Measurements from ENCODE around the gene CLIC3.
"Not testable (repeated sequence)": the region's sequence is repeated elsewhere in the genome, so short reads cannot be mapped to it uniquely, and the experiment has no call there.

Gene CLIC3

DNA sequence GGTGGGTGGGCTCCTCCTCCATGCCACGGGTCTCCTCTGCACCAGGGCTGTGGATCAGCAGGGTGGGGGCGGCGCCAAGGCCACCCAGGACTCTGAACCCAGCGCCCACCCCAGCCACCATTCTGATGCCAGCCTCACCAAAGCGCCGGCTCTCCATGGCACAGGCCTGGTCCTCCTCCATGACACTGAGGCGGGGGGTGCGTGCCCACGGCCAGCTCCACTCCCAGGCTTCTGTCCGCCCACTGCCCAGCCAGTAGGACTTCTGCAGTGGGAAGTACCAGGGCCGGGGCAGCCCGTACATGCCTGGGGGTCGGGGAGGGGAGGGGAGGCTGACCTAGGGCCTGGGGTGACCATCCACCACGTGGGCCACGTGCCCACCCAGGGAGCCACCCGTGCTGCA is 20.1 kb upstream of the CLIC3 start:
- DNase-seq, result no peak

DNA sequence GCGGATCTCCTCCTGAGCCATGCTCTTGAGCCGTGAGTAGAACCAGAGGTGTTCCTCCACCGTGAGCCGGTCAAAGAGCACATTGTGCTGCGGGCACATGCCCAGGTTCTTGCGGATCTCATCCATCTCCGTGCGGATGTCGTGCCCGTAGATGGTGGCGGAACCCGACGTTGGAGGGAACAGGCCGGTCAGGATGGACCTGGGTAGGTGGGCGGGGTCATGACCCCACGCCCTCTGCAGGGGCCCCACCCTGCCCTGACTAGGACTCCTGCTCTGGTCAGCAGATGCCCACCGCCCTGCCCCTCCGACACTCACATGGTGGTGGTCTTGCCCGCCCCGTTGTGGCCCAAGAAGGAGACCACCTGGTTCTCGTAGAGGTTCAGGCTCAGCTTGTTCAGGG is 19.6 kb upstream of the CLIC3 start:
- DNase-seq, result no peak

DNA sequence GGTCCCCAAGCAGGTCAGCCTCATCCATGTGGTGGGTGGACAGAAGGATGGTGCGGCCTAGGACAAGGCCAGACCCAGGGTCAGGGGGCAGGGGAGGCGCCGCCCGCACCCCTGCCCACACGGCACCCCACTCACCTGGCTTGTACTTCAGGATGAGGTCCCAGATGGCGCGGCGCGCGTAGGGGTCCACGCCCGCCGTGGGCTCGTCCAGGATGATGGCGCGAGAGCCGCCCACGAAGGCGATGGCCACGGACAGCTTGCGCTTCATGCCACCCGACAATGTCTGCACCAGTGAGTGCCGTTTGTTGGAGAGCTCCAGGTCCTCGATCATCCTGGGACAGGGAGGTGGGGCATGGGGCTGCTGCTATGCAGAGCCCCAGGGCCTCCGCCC is 19.2 kb upstream of the CLIC3 start:
- DNase-seq, result no peak

DNA sequence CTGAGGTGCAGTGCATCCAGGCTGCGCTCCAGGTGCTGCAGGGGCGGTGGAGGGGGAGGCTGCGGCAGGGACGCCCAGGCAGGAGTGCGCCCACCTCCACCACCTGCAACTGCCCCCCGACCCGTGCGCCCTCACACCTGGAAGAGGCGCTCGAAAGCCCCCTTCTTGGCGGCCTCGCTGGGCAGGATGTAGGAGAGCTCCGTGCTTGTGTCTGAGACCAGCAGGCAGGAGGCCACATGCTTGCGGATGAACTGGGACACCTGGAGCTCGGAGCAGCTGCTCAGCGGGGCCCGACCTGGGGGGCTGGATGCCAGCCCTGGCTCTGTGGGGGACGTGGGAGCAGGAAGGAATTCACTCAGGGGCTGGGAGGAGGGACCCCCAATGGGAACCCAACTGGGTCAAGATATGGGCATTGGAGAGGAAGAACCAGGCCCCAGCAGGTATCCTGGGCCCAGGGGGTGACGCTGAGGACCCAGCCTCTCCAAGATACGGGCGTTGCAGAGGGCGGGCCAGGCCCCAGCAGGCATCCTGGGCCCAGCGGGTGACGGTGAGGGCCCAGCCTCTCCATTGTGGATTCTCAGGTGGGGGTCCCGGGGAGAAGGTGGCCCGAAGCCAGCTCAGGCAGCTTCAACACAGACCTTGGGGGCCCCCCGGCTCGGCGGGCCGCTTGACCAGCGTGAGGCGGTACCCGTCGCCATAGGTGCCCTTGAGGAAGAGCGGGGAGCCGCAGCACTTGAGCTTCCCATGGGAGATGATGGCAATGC is 18.6 kb upstream of the CLIC3 start:
- no peak for DNase-seq

DNA sequence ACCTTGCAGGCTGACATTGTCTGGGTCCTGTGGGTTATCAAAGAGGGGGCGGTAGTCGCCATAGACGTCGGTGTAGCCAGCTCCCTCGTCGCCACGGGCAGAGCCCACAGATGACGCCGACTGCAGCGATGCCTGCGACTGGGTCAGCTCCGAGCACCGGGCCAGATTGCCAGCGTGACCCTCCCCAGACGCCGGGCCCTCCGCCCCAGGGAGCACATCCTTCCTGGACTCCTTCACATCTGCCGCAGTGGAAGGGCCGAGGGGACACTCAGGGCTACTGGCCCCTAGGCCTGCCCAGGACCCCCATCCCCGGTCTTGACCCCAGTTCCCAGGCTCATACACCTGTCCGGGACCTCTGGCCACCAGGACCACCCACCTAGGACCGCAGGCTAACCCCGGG is 17.8 kb upstream of the CLIC3 start:
- DNase-seq, result no peak

GRCh38 chr9:137013571-137013940 is 17.2 kb upstream of the CLIC3 start:
- no peak for DNase-seq

DNA sequence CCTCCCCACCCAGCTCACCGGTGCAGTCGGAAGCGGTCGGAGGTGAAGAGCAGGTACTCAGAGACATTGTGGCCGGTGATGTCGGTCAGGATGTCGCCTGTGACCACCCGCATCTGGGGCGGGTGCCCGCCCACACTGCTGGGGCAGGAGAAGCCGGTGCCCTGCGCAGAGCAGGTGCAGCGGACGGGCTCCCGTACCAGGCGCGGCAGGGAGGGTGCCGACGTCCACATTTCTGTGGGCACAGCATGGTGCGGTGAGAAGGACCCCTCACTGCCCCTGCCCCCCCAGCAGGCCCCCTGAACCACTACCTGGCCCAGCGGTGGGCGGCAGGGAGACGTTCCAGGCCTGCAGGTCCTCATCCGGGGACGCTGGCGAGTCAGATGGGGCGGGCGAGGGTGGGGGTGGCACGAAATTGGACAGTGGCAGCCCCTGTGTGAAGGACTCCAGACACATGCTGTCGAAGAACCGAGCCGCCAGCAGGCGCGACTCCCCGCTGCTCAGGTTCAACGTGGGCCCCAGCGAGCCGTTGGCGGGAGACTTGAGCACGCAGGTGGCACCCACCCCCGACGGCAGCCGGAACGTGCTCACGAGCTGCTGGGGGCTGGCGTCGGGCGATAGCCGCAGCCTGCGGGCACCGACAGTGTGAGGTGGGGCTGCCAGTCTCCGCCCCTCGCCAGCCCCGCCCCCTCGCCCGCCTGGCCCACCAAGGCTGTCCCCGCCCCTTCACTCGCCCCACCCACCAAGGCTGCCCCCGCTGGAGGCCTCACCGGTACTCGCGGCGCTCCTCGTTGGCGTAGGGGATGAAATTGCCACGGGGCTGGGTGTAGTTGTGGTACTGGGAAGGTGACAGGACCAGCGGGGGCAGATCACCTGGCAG is 16.6 kb upstream of the CLIC3 start:
- DNase-seq, result no peak

- no peak for DNase-seq
These were observed 15.7 kb upstream of the CLIC3 start for GRCh38 chr9:137011907-137012675.

DNA sequence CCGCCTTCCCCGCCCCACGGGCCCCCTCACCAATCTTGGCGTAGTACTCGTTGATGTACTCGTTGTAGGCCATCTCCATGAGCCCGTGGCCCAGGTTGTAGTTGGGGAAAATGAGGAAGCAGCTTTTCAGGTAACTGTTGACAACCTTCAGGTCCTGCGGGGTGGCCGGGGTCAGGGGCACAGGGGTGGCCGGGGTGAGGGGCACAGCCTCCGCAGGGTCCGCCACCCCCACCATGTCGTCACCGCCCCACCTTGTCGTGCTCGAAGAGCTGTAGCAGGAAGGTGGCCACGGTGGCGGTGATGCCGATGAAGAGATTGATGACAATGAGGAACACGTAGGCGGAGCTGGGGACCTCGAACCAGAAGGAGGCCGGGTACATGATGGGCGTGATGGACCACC is 14.8 kb upstream of the CLIC3 start:
- no peak for DNase-seq

DNA sequence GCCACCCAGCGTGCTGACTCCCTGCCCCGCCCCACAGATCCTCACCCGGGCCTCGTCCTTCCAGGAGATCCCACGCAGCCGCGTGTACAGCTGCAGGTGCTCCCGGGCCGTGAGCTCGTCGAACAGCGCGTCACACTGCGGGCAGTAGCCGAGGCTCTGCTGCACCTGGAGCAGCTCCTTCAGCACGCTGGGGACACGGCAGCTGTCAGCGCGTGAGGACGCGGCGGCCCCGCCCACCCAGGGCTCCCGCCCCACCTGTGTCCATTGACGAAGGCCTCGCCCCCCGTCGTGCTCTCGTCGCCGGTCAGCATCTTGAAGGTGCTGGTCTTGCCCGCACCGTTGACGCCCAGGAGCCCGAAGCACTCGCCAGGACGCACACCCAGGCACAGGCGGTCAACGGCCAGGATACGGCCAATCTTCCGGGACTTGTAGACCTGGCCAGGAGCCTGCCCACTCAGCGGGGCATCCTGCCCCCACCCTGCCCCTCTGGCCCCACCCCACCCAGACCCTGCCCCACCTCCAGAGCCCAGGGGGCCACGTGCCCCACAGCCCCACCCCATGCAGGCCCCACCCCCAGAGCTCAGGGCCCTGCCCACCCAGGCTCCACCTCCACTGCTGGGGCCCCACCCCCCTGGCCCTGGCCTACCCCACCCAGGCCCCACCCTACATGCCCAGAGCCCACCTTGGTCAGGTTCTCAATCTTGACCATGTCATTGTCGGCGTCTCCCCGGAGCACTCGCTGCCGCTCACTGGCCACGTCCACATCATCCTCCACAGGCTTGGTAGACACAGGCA is 13.8 kb upstream of the CLIC3 start:
- no peak for DNase-seq

DNA sequence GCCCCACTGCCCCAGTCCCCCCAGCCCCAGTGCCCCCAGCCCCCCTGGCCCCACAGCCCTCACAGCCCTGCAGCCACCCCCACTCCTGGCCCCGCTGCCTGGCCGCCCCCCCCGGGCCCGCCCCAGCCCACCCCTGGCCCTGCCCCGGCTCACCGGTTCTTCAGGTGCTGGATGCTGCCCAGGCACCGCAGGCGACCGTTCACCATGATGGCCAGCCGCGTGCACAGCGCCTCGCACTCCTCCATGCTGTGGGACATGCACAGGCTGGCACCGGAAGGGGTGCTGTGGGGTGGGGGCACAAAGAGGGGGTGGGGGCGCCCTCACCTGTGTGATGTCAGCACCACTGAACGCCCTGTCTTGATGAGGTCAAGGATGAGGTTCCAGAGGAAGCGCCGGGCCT is 12.8 kb upstream of the CLIC3 start:
- no peak for DNase-seq

- no peak for DNase-seq
These were observed 11.9 kb upstream of the CLIC3 start for GRCh38 chr9:137008312-137008711.

DNA sequence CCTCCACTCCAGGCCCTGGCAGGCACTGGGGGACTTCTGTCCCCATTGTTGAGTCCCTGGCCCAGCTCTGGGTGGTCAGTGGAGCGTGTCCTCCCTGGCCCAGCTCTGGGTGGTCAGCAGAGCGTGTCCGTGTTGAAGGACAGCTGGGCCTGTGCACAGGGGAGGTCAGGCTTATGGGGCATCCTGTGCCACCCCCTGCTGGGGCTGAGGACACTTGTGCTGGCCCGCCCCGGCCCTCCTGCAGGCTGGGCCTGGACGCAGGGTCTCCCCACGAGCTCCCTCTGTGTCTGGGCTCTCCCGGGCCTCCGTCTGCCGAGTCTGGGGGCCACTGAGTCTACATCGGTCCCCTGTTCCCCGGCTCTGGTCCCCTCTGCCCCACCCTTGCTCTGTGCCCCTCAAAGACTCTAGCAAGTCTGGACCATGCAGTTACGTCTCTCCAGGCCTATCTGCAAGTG is 11.5 kb upstream of the CLIC3 start:
- DNase-seq, result no peak

- no peak for DNase-seq
These were observed 10.9 kb upstream of the CLIC3 start for GRCh38 chr9:137007108-137007815.

- DNase-seq, result no peak
These were observed 10.0 kb upstream of the CLIC3 start for GRCh38 chr9:137006116-137007003.

DNA sequence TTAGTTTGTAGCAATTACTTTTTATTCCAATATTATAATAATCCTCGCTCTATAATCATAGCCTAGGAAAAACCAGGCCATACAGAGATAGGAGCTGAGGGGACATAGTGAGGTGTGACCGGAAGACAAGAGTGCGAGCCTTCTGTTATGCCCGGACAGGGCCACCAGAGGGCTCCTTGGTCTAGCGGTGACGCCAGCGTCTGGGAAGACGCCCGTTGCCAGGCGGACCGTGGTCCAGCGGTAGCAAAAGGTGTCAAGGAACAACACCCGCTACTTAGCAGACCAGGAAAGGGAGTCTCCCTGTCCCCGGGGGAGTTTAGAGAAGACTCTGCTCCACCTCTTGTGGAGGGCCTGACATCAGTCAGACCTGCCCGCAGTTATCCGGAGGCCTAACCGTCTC is 7.9 kb upstream of the CLIC3 start:
- not testable (repeated sequence) for DNase-seq

GRCh38 chr9:137002646-137003041 is 6.3 kb upstream of the CLIC3 start:
- DNase-seq, result no peak

DNA sequence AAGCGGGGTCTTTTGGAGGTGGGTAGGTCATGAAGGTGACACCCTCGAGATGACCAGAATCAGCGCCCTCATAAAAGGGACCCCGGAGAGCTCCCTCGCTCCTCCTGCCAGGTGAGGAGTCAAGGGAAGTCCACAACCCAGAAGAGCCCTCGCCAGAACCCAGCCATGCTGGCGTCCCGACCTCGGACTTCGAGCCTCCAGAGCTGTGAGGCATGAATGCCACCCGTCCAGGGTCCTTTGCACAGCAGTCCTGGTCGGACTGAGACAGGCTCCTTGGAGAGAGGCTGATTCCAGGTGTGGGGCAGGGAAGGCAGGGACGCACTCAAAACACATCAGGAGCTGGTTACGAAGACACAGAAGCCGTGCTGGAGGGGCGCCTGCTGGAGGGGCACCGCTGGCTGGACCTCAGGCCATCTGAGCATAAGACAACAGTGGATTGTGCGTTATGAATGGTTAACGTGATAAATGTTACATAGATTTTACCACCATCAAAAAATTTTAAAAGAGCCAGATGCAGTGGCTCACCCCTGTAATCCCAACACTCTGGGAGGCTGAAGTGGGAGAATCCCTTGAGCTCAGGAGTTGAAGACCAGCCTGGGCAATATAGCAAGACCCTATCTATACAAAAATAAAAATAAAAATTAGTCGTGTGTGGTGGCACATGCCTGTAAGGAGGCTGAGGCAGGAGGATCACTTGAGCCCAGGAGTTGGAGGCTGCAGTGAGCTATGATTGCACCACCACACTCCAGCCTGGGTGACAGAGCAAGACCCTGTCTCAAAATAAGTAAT is 5.7 kb upstream of the CLIC3 start:
- no peak for DNase-seq

DNA sequence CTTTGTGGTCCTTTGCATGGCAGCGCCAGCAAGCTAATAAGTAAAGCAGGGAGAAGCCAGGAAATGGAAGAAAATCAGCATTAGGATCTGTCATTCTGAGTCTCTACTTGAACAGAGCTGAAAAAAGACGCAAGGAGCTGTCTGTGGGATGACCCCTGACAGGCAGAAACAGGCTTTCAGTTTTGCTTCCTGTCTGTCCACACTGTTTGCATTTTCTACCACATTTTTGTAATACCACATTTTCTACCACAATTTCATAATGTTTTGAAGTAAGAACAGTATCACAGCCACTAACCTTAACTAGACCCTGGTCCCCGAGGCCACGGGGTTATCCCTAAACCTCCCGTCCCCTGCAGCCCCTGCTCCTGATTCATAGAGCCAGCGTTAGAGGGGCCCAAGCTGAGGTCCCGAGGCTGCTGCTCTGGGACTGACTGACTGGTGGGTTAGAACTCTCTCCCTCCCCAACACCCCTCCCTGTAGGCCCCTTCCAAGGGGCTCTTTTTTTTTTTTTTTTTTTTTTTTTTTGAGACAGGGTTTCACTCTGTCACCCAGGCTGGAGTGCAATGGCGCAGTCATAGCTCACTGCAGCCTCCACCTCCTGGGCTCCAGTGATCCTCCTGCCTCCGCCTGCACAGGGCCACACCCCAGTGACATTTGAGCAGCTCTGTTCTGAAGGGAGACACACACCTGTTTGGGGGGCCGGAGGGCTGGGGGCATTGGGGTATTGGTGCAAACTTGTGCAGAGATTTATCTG is 4.0 kb upstream of the CLIC3 start:
- DNase-seq, result no peak

All from activated CD4-positive, alpha-beta T cell treated with anti-CD3 and anti-CD28 coated beads for 1 hour (primary cell).